GM21737 (cell line): ENCODE results near the gene SUPT3H.

Experiments used
- ATAC-seq: cut with Tn5 transposase; IDR thresholded peaks from one replicate; pipeline ENCODE4 v1.9.1; 2021; ENCODE audit warnings: mild to moderate bottlenecking, moderate library complexity; ENCODE audit not compliant: unreplicated experiment

Gene SUPT3H

GRCh38 chr6:45129051-45129450, 248.7 kb downstream of the SUPT3H start:
- no peak for ATAC-seq

- no peak for ATAC-seq
Measured at GRCh38 chr6:45127185-45127584, 250.5 kb downstream of the SUPT3H start.

GRCh38 chr6:45126033-45126432, 251.7 kb downstream of the SUPT3H start:
- ATAC-seq = no peak

GRCh38 chr6:45123023-45123422, 254.7 kb downstream of the SUPT3H start:
- ATAC-seq = no peak

GRCh38 chr6:45118754-45119153, 259.0 kb downstream of the SUPT3H start:
- ATAC-seq = no peak

GRCh38 chr6:45116714-45117410, 260.9 kb downstream of the SUPT3H start:
- no peak for ATAC-seq

GRCh38 chr6:45115696-45116095, 262.0 kb downstream of the SUPT3H start:
- no peak for ATAC-seq

GRCh38 chr6:45112711-45113110, 265.0 kb downstream of the SUPT3H start:
- no peak for ATAC-seq

GRCh38 chr6:45109551-45109950, 268.2 kb downstream of the SUPT3H start:
- ATAC-seq = no peak

GRCh38 chr6:45105170-45105820, 272.4 kb downstream of the SUPT3H start:
- ATAC-seq = no peak

GRCh38 chr6:45104429-45104828, 273.3 kb downstream of the SUPT3H start:
- ATAC-seq = no peak

GRCh38 chr6:45098256-45098655, 279.5 kb downstream of the SUPT3H start:
- no peak for ATAC-seq

- ATAC-seq = no peak
Measured at GRCh38 chr6:45094831-45095230, 282.9 kb downstream of the SUPT3H start.

GRCh38 chr6:45092135-45092534, 285.6 kb downstream of the SUPT3H start:
- no peak for ATAC-seq

- ATAC-seq = no peak
Measured at GRCh38 chr6:45086360-45087084, 291.2 kb downstream of the SUPT3H start.

GRCh38 chr6:45084257-45084656, 293.5 kb downstream of the SUPT3H start:
- ATAC-seq = no peak

GRCh38 chr6:45082091-45082490, 295.6 kb downstream of the SUPT3H start:
- ATAC-seq = no peak

GRCh38 chr6:45081634-45082033, 296.1 kb downstream of the SUPT3H start:
- ATAC-seq = no peak

- ATAC-seq = no peak
Measured at GRCh38 chr6:45078432-45078831, 299.3 kb downstream of the SUPT3H start.

- ATAC-seq = no peak
Measured at GRCh38 chr6:45076217-45076930, 301.4 kb downstream of the SUPT3H start.

- ATAC-seq = no peak
Measured at GRCh38 chr6:45075246-45075645, 302.5 kb downstream of the SUPT3H start.
